OCI-LY3 (cell line): ENCODE measurements around the gene CAMK1D.

Source experiments
- CTCF ChIP-seq: fragments of 200-600, 300-600 bp; sonication (generic); IDR thresholded peaks from 2 replicates; pipeline ENCODE4 v1.5.1; 2014; ENCODE audit warnings: antibody characterized with exemption, low read length, low read depth
- EZH2phosphoT487 ChIP-seq: fragments of 200-600 bp; shearing (Covaris generic); IDR thresholded peaks from 2 replicates; pipeline ENCODE4 v1.6.1; 2018; ENCODE audit warnings: antibody characterized with exemption, mixed run types, low read depth

- TF ChIP-seq CTCF (no peak), EZH2phosphoT487 (no peak)
These were observed 492.5 kb downstream of the CAMK1D start for GRCh38 chr10:12841826-12842225.
